ENCODE results near the gene PSMA3. TPM values are rescaled to one million over a fixed set of nuclear protein-coding genes. Genes with fewer than 3 reads are reported as not detected.

PSMA3 gene
- total RNA-seq, 1 experiment from 2014 or later: 205 TPM

GRCh38 chr14:58272588-58273372 lies 28.1 kb downstream of the PSMA3 start:
- no peak for DNase-seq (ENCODE audit: low spot score)

DNA sequence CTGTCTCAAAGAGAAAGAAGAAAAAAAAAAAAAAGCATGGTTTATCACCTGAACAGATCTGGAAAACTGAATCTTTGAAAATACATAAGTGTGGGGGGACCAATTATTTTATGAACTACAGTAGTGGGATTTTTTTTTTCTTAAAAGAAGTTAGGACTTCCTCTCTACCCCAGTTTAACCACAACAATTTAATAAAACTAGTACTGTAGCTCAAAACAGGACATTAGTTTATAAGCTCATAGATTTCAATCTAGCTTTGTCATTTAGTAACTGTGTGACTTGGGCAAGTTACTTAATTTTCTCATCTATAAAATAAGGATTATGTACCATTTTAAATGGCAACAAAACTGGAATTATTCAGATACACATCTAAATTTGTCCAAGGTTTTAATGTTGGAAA lies 30.2 kb downstream of the PSMA3 start:
- no peak for DNase-seq (ENCODE audit: low spot score)

GRCh38 chr14:58275527-58276190 lies 31.0 kb downstream of the PSMA3 start:
- DNase-seq (ENCODE audit: low spot score): no peak

DNA sequence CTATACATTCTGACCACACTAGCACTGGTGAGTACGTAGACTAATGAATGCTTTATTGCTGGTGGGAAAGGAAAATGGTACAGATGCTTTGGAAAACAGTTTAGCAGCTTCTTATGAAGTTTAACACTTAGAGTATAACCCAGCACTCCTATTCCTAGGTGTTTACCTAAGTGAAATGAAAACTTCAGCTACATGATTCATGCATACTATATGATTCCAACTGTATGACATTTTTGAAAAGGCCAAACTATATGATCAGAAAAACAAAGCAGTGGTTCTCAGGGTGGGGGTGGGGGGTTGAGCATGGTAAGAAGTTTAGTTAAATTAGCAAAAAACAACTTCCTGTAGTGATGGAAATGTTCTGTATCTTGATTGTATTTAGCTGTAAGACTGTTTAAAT lies 31.6 kb downstream of the PSMA3 start:
- no peak for DNase-seq (ENCODE audit: low spot score)

GRCh38 chr14:58278177-58278576 lies 33.5 kb downstream of the PSMA3 start:
- DNase-seq (ENCODE audit: low spot score): no peak

- DNase-seq (ENCODE audit: low spot score): peak; percentile 69
These were observed 36.5 kb downstream of the PSMA3 start for GRCh38 chr14:58280954-58281787.

GRCh38 chr14:58281969-58282368 lies 37.3 kb downstream of the PSMA3 start:
- no peak for DNase-seq (ENCODE audit: low spot score)

- DNase-seq (ENCODE audit: low spot score): no peak
These were observed 38.4 kb downstream of the PSMA3 start for GRCh38 chr14:58282925-58283593.

DNA sequence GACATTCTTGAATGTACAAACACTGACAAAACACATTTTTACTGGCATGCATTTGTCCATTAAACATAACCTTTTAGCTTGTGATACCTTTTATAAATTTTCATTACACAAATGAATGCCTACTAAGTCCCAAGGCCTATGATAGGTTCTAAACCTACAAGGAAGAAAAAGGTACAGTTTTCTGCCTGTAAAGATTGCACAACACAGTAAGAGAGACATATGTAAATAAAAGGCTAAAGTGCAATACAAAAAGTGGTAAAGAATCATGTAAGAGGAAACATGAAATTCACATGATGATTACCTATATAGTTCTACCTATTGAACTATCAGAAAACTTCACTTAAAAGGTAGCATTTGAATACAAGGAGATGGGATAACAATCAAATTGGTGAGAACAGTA lies 39.1 kb downstream of the PSMA3 start:
- DNase-seq (ENCODE audit: low spot score): no peak

- DNase-seq (ENCODE audit: low spot score): no peak
These were observed 40.5 kb downstream of the PSMA3 start for GRCh38 chr14:58285132-58285531.

GRCh38 chr14:58287607-58288042 lies 43.0 kb downstream of the PSMA3 start:
- DNase-seq (ENCODE audit: low spot score): no peak

DNA sequence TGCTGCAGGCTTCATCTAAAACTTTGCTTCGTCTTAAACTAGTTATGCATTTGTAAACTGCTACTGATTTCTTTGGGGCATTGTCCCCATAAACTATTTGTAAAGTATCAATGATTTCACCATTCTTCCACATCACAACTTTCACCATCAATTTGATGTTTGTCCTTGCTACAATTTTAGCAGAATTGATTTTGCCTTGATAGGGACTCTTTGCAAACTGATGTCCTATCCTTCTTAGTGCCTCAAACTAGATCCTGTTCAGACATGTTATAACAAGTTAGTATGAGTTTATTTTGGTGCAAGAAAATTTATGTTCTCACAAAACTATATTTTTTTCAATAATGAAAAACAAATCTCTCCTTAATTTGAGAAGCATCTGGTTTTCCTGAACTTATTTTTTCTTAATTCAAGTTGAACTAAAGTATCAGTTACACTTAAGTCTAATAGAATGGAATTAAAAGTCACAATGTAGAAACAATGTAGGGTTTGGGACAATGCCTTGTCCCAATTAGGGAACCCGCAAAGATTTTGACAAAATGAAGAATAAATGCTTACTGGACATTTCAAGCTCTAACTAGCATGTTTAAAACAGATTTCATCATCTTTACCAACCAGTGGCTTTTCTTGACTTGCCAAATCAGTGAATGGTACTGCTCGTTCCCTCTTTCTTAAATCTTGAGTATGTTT lies 43.6 kb downstream of the PSMA3 start:
- DNase-seq (ENCODE audit: low spot score): no peak

- no peak for DNase-seq (ENCODE audit: low spot score)
These were observed 47.0 kb downstream of the PSMA3 start for GRCh38 chr14:58291646-58292045.

GRCh38 chr14:58292187-58292586 lies 47.5 kb downstream of the PSMA3 start:
- no peak for DNase-seq (ENCODE audit: low spot score)

DNA sequence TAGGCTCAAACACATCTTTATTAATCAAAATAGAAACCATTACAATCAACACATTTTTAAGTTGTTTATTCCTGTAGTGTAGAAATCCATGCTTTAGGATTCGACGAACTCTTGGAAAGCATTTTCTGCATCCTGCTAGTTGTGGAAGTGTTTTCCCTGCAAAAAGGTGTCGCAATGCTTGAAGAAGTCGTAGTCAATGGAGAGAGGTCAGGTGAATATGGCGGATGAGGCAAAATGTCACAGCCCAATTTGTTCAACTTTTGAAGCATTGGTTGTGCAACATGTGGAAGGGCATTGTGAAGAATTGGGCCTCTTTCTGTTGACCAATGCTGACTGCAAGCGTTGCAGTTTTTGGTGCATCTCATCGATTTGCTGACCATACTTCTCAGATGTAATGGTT lies 49.6 kb downstream of the PSMA3 start:
- DNase-seq (ENCODE audit: low spot score): no peak

DNA sequence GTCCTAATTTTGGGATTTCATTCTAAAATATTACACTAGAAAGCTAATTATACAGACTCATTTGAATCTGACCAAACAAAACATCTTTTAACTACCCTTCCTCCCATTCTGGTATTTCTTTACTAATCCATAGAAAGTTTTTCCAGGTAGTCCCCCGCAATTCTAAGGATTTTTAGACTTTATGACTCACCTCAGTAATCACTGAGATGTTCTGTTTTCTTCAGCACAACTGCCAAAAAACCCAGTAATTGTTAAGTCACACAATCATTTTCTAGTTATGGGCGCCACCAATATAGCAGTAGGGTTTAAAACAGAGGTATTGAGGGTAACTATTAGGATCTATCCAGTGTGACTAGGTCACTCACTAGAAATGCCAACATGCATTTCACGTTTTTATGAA lies 52.1 kb downstream of the PSMA3 start:
- peak; percentile 3 for DNase-seq (ENCODE audit: low spot score)

DNA sequence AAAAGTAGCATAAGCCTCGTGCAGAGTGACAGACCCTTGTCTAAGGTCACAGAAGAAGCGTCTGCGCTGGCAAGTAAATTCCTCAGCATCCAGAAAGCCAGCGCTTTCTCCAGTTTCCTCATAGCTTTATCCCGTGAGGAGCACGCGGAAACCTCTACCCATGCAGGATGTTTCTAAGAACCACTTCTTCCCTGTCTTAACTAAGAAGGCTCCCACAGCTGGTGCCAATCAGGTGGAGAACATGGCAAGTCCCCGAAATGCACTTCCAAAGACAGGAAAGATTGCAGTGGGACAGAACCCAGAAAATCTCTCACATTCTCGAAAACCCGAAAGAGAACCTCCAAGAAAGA lies 52.7 kb downstream of the PSMA3 start:
- DNase-seq (ENCODE audit: low spot score): no peak

DNA sequence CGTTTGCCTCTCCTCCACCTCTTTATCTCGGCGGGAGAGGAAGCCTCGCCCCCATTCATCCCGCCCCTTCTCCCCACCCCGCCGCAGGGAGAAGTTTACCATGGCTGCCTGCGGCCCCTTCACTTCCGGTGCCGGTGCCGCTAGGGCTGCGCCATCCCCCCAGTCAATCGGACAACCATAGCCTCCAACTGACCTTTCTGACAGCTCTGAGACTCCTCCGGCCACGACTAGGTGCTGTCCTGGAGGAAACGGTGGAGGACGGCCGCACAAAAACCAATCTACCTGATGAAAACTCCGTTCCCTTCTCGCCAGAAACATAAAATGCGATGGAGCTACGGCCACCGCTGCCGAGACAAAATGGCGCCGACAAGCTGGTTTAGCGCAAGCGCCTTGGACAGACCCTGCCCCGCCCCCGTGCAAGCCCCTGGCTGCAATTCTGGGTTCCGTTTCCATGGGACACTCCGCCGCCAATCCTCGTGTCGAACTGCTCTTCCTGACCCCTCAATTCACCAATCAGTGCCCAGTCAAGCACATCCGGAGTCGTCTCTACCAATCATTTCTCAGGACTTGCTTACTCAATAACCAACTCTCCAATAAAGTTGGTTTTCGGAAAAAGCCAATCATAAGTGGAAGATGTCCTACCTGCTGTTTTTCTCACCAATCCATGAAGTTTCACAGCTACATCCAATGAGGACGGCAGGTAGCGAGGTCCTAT lies 53.3 kb downstream of the PSMA3 start:
- peak; percentile 99 for DNase-seq (ENCODE audit: low spot score)

GRCh38 chr14:58298477-58299400 lies 54.1 kb downstream of the PSMA3 start, which contains the start of gene ARID4A:
Gene ARID4A, plus strand, starts transcription at chr14:58298555. Its CDS starts 1,300 bp downstream, at chr14:58299855.
- DNase-seq (ENCODE audit: low spot score): no peak
